ENCODE data around the gene ZNF624. TPM values are rescaled to one million over a fixed set of nuclear protein-coding genes. Genes with fewer than 3 reads are reported as not detected.
A peak's percentile ranks its signal among the peaks of the same experiment; 100 is the strongest.
"Not testable (repeated sequence)": the region's sequence is repeated elsewhere in the genome, so short reads cannot be mapped to it uniquely, and the experiment has no call there.

Gene ZNF624
- total and polyA plus RNA-seq, 2 experiments from 2014 or later = 2.7 to 3.9 TPM

- H3K4me1 ChIP-seq (ENCODE audit: insufficient read depth); H3K9me2 ChIP-seq (ENCODE audit: insufficient read depth); H3K27ac Mint-ChIP-seq; H3K79me2 ChIP-seq (replicated peaks; ENCODE audit: insufficient read depth); H3K4me1 Mint-ChIP-seq; H3K36me3 ChIP-seq (ENCODE audit: insufficient read depth); H3K9me3 Mint-ChIP-seq; H4K20me1 ChIP-seq (replicated peaks; ENCODE audit: insufficient read depth); H3K36me3 Mint-ChIP-seq (ENCODE audit: low read depth); H3F3A ChIP-seq (replicated peaks; ENCODE audit: low read depth); H3K27ac ChIP-seq (ENCODE audit: low read depth): not testable (repeated sequence)
- H3K4me2 ChIP-seq = peak overlapping the region; percentile 74
- peaks cover 41% of the 10 kb centered on the region for H3K27me3 ChIP-seq (ENCODE audit: insufficient read depth)
- H3K27me3 Mint-ChIP-seq (ENCODE audit: insufficient read depth, low read depth, poor library complexity) = peaks cover 18% of the 10 kb centered on the region
- peak; percentile 70 for DNase-seq (ENCODE audit: low spot score)
- ATAC-seq = peak; percentile 87
- peak overlapping the region; percentile 58 for H3K4me3 ChIP-seq
- H3K4me3 Mint-ChIP-seq = peak overlapping the region; percentile 76
- H2AFZ ChIP-seq = peak overlapping the region; percentile 84
These were observed 13.4 kb upstream of the ZNF624 start for GRCh38 chr17:16666907-16667636.

- TF ChIP-seq CTCF (conservative IDR thresholded peaks at IDR 0.05; ENCODE audit: low read depth in 2 of 2) = peak in 1 of 2 experiments; percentile 20; a peak in 1 of 4 replicates
- not testable (repeated sequence) for H3K36me3 Mint-ChIP-seq (ENCODE audit: low read depth); H3K9me3 Mint-ChIP-seq; H3K27ac ChIP-seq (ENCODE audit: low read depth); H3K9me2 ChIP-seq (ENCODE audit: insufficient read depth); H3K36me3 ChIP-seq (ENCODE audit: insufficient read depth); H4K20me1 ChIP-seq (replicated peaks; ENCODE audit: insufficient read depth); H3K79me2 ChIP-seq (replicated peaks; ENCODE audit: insufficient read depth); H3F3A ChIP-seq (replicated peaks; ENCODE audit: low read depth); H3K4me1 Mint-ChIP-seq; H3K4me1 ChIP-seq (ENCODE audit: insufficient read depth); H3K27ac Mint-ChIP-seq
- peak overlapping the region; percentile 74 for H3K4me2 ChIP-seq
- peaks cover 20% of the 10 kb centered on the region for H3K27me3 Mint-ChIP-seq (ENCODE audit: insufficient read depth, low read depth, poor library complexity)
- peak overlapping the region; percentile 60 for H3K4me3 Mint-ChIP-seq
- H3K4me3 ChIP-seq = peak overlapping the region; percentile 58
- peak; percentile 11 for DNase-seq (ENCODE audit: low spot score)
- peak overlapping the region; percentile 56; the same call in 1 of the 2 replicates for H2AFZ ChIP-seq
- peak; percentile 66 for ATAC-seq
- peaks cover 41% of the 10 kb centered on the region for H3K27me3 ChIP-seq (ENCODE audit: insufficient read depth)
These were observed 12.9 kb upstream of the ZNF624 start for GRCh38 chr17:16666553-16666906.

GRCh38 chr17:16662936-16663335 lies 9.3 kb upstream of the ZNF624 start:
- Histone ChIP-seq H3K27ac (ENCODE audit: low read depth) (no peak overlapping the region), H3K4me2 (no peak overlapping the region), H3K79me2 (replicated peaks; ENCODE audit: insufficient read depth) (no peaks in the 10 kb centered on the region), H2AFZ (no peak overlapping the region), H3F3A (replicated peaks; ENCODE audit: low read depth) (no peaks in the 10 kb centered on the region), H3K4me1 (ENCODE audit: insufficient read depth) (peaks cover 6% of the 10 kb centered on the region), H4K20me1 (replicated peaks; ENCODE audit: insufficient read depth) (no peaks in the 10 kb centered on the region), H3K4me3 (no peak overlapping the region), H3K36me3 (ENCODE audit: insufficient read depth) (no peaks in the 10 kb centered on the region), H3K27me3 (ENCODE audit: insufficient read depth) (peaks cover 29% of the 10 kb centered on the region), H3K9me2 (ENCODE audit: insufficient read depth) (0 out of 2 replicates have a peak, but pooled peaks cover 6% of the 10 kb centered on the region)
- Mint-ChIP-seq H3K36me3 (ENCODE audit: low read depth) (no peaks in the 10 kb centered on the region), H3K27me3 (ENCODE audit: insufficient read depth, low read depth, poor library complexity) (peaks cover 24% of the 10 kb centered on the region), H3K27ac (no peak overlapping the region), H3K9me3 (no peaks in the 10 kb centered on the region; the same call in 2 of the 3 replicates), H3K4me3 (no peak overlapping the region), H3K4me1 (peaks cover 7% of the 10 kb centered on the region; the same call in 2 of the 3 replicates)
- DNase-seq (ENCODE audit: low spot score) (no peak), ATAC-seq (no peak)
- TF ChIP-seq ZNF114 (CRISPR knock-in tag; IDR thresholded peaks at IDR 0.05) = no peak
- no peak for TF ChIP-seq EZH2 (IDR thresholded peaks at IDR 0.05; ENCODE audit: low read depth, unreplicated experiment)
- TF ChIP-seq ZNF331 (CRISPR knock-in tag; IDR thresholded peaks at IDR 0.05; ENCODE audit: low read depth) = no peak
- TF ChIP-seq POLR2AphosphoS5 (IDR thresholded peaks at IDR 0.05; ENCODE audit: low read depth) = no peak
- no peak for TF ChIP-seq EZH2phosphoT487 (IDR thresholded peaks at IDR 0.05; ENCODE audit: unreplicated experiment)
- no peak for TF ChIP-seq ETS1 (IDR thresholded peaks at IDR 0.05)
